Pons (tissue), 1 donor: Measurements from ENCODE around the gene WDR48.

Experiments used
- DNase-seq: peaks from one replicate; pipeline ENCODE4 v3.0.0-alpha.2; 2016; ENCODE audit warnings: low spot score

The WDR48 gene

DNA sequence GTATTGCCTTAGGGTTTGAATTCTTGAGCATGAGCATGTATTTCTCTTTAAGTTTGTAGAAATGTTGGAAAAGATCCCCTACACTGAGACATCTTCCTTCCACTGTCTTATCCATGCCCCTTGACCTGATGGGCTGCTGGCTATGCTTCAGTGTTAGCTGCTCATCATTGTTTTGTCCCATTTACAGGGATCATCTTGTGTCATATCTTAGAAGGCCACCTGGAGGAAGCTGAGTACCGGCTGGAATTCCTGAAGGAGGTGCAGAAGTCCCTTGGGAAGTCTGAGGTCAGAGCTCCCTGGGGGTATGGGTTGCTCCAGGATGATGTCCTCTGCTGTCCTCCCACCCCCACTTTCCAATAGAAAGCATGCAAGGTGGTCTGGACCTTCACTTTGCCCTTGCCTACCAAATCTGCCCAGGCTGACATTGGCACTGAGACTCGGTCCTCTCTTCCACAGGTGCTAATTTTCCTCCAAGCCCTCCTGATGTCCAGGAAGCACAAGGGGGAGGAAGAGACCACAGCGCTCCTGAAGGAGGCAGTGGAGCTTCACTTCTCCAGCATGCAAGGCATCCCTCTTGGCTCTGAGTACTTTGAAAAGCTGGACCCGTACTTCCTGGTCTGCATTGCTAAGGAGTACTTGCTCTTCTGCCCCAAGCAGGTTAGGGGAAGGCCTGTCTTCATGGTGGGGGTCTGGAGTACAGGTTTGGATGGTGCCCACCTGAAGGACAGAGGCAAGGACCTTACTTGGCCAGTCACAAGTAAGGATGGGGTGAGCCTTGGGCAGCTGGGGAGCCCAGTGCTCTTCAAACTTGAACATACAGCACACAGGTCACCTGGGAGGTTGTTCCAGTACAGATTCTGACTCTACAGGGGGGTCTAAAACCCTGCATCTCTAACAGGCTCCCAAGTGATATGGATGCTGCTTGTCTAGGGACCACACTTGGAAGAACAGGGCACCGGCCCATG, 73.3 kb downstream of the WDR48 start:
- DNase-seq = no peak

DNA sequence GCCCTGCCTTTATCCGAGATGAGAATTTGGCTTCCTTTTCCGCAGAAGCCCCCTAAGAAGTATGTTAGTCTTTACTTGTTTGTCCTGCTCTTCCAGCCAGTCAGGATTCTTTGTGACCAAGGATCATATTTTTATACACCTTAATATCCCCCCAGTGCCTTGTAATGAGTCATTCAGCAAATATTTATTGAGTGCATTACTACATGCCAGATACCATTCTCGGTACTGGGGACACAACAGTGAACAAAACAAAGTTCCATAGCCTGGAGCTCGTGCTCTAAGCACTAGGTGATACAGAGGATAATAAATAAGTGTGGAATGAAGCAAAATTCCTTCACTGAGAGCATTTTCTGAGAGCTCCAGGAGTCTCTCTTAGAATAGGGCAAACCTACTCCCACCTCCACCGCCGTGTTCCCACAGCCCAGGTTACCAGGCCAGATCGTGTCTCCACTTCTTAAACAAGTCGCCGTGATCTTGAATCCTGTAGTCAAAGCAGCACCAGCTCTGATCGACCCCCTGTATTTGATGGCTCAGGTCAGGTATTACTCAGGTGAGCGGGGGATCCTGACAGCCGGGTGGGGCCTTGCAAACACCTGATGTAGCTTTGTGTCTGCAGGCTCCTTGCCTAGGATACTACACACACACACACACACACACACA, 74.2 kb downstream of the WDR48 start:
- DNase-seq = no peak

DNA sequence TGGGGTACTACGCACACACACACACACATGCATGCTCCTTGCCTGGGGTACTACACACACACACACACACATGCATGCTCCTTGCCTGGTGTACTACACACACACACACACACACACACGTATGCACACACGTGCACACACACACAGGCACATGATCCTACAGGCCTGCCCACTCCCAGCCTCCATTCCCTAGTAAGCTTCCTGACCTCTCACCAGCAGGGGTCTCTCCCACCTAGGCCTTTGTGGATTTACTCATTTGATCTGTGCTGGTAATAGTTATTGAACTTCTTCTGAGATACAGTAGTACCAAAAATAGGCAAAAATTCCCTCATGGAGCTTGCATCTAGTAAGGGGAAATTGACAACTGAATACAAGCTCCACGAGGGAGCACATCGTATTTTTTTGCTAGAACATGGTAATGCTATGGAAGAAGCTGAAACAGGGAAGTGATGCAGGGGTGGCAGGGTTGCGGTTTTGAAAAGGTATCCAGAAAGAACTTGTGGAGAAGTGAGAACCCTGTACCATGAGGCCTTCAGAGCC, 74.8 kb downstream of the WDR48 start:
- peak; percentile 67 for DNase-seq

DNA sequence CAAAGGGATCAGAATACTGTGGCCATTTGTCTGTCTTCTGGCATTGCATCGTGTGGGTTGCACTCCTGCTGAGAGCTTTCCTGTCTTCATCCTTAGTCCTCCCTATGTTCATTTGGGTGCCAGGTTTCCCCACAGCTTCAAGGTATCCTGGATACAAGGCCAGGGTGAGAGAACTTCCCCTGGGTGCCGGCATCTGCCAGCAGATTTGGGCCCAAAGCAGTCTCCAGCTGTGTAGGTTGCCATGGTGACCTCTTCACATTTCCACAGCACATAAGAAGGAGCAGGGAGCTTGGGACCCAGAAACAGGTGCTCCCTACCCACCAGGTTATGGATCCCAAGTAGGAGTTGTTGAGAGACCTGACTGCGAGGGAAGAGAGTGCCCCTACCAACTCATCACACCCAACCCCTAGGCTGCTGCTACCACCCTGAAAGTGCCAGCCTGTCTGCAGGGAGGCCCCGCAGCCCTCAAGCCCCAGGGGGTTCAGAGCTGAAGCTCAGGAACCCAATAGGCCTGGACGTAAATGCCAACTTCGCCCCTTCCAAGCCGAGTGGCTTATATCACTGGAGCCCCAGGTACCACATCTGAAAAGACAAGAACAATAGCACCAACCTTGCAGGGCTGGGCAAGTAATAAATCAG, 75.6 kb downstream of the WDR48 start:
- no peak for DNase-seq

DNA sequence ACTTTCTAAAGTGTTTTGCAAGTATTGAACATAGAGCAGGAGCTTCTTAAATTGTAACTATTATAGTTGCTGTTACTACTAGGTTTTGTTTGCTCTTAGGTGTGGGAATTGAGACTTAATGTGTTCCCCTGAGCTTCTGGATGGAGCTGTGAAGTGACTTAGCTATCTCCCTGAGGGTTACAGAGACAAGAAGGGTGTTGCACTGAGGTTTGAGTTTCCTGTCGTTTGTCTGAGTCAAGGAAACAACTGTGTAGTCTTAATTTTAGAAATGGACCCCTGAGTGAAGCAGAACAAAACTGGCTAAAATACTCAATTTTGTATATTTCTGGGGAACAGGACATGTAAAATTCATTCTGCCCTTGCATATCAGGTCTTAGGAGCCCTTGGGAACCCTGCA, 76.1 kb downstream of the WDR48 start:
- DNase-seq = no peak

DNA sequence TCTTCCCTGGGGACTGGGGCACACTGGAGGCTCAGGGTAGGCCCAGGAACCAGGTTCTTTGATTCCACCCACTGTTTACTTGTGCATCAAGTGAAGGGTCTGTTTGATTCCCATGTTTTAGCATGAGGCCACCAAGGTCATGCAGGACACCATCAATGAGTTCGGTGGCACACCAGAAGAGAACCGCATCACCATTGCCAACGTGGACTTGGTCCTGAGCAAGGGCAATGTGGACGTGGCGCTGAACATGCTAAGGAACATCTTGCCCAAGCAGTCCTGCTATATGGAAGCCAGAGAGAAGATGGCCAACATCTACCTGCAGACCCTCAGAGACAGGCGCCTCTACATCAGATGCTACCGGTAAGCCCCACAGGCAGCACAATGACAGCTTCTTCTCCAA, 77.1 kb downstream of the WDR48 start:
- no peak for DNase-seq

DNA sequence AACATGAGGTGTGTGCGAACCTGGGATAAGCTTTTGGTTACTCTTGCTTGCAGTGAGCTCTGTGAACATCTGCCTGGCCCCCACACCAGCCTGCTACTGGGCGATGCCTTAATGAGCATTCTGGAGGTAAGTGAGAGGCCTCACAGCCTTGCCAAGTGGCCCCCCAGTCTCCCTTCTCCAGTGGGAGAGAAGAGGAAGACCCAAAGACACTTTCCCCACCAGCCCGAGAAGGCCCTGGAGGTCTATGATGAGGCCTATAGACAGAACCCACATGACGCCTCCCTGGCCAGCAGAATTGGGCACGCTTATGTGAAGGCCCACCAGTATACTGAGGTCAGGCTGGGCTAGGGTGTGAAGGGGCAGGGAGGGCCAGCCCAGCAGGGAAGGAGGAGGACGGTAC, 78.2 kb downstream of the WDR48 start:
- no peak for DNase-seq

DNA sequence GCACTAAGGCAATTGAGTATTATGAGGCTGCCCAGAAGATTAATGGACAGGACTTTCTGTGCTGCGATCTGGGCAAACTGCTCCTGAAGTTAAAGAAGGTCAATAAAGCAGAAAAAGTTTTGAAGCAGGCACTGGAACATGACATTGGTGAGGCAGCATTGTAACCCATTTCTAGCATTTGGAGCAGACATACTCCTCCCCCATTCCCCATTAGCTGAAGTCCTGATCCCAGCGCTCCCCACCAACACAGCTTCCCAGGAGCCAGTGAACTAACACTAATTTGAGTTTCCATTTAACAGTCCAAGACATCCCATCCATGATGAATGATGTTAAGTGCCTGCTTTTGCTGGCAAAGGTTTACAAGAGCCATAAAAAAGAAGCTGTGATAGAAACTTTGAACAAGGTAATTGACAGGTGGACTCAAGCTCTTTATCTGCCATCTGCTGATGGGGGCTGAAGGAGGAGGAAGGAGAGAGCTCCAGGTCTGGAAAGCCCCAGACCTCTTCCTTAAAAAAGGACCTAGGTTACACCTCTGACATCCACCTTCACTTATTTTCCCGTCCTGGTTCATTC, 79.0 kb downstream of the WDR48 start:
- DNase-seq = no peak

DNA sequence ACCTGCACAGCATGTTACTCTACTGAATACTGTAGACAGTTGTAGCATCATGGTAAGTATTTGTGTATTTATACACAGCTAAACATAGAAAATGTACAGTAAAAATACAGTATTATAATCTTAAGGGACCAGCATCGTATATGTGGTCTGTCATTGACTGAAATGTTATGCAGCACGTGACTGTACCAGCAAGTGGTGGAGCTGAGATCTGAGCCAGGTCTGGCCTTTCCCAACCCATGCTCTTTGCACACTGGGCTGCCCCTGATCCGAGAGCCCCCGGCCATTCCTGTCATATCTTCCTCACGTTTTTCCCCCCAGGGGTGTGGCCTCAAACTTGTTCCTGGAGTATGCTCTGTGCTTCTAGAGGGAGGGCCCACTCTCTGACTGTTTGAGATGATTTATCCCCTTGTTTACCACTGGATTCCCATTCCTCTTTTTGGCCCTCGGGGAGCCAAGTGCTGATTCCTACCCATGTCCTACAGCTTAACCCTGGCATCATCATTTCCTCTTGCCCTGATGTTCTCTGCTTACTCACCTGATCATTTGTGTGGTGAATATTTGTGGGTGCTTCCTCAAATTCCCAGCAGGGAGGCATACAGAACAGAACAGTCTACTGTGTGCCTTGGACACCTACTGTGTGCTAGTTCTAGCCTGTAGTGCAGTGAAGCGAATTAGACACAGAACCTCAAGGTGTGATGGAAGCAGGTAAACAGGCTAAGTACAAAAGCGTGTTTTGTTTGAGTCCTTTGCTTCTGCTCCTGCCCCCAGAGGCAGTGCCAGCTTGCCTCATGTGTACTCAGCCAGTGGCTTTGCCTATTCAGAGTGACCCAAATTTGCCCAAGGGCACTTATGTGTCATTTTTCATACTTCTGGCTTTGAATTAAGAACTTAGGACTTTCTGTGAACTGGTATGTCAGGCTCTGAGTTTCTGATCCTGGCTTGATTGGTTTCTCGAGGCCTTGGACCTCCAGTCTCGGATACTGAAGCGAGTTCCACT, 80.6 kb downstream of the WDR48 start:
- DNase-seq = no peak

DNA sequence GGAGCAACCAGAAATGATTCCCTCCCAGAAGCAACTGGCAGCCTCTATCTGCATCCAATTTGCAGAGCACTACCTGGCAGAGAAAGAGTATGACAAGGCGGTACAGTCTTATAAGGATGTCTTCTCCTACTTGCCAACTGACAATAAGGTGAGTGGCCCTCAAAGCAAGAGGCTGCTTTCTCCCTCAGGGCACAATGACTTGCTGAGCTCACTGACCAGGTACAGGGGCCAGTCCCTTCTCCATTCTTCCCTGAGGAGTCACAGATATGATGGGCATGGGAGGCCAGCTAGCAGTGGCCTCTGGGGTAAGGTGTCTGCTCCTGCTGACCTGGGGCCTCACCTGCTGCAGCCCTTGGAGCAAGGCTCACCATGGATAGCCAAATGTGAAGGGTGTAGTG, 81.3 kb downstream of the WDR48 start:
- DNase-seq = no peak

DNA sequence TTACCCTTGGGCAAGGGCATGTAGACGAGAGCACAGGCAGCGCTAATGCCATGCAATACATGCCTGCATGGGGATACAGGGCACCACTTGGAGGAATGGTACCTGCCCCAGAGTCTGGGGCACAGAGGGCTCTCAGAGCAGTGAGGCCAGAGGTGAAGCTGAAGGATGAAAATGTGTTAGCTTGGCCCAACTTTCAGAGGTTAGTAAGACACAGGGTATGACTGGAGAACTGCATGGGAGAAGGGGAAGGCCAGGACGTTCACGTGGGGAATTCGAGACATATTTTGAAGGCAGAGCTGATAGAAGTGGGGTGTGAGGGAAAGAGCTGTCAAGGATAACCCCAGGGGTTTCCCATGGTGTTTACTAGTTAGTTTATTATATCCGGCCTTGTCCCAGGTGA, 82.0 kb downstream of the WDR48 start:
- DNase-seq = no peak

DNA sequence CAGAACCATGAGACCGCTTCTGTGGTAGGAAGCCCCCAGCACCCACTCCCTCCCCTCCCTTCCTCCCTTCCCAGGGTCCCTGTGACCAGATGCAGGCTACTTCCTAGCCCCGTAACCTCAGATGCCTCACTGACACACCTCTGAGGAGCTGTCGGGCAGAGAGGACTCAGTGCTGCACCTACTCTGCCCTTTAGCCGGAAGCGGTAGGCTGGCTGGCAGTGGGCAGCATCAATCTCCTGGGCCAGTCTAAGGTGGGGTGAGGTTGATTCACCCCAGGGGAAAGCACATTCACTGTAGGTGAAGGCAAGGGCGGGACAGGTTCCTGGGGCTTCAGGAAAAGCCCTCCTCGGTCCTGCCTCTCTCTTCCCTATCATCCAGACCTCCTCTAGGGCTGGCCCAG, 82.5 kb downstream of the WDR48 start:
- DNase-seq = no peak

DNA sequence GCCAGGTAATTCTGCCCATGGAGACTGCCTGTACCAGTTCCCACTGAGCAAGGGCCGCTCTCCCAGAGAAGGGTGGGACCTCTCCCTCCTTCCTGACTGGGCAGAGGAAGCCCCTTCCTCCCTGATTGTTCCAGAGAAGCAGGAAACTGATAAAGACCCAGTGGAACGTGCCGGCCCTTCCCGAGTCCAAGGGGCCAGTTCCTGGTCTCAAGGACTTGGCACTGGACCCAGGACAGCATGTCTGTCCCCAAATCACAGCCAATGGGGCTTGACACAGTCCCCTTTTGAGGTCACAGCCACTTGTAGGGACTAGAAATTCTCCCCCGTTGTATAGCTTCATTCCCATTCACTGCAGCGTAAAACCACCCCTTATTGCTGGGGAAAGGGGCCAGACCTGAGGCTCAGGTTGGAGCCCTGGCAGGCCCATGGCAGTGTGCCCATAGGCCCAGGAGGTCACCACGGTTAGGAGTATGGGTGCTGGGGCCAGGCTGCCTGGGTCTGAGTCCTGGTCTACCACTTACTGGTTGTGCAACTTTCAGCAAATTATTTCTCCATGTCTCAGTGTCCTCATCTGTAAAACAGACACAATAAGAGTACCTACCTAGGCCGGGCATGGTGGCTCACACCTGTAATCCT, 83.5 kb downstream of the WDR48 start:
- no peak for DNase-seq

DNA sequence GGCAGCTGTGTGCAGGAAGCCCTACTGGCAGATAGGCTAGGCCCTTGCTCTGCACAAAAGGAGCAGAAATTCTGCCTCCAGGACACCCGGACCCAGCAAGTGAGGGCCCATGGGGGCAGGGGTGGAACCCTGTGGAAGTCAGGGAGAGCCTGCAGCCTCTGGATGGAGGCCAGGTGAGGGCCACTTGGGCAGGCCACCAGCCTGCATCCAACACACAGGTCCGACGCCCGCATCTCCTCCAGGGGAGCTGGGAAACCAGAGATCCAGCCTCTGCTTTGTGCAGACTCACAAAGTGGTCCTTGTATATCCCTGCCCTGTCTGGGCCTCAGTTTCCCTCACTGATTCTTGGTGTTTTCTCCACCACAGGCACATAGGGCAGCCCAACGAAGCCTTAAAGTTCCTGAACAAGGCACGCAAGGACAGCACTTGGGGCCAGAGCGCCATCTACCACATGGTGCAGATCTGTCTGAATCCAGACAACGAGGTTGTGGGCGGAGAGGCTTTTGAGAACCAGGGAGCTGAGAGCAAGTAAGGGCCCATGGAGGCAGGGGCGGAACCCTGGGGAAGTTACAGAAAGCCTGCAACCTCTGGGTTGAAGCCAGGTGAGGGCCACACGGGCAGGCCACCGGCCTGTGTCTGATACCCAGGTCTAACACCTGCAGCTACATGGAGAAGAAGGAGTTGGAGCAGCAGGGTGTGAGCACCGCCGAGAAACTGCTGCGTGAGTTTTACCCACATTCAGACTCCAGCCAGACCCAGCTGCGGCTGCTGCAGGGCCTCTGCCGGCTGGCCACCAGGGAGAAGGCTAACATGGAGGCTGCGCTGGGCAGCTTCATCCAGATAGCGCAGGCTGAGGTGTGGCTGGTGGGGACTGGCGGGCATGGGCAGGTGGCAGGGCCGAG, 85.0 kb downstream of the WDR48 start:
- no peak for DNase-seq

DNA sequence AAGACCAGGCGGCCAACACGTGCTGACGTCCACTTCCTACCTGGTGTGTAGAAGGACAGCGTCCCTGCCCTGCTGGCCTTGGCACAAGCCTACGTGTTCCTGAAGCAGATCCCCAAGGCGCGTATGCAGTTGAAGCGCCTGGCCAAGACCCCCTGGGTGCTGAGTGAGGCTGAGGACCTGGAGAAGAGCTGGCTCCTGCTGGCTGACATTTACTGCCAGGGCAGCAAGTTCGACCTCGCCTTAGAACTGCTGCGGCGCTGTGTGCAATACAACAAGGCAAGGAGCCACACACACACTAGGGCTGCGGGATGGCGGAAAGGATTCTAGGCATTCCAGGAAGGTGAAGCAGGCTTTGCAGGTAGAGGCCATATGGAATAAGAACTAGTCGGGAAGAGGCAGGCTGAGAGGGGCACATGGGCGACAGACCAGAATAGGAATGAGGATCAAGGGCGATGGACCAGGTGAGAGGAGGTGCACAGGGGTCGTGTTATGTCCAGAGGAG, 85.7 kb downstream of the WDR48 start:
- no peak for DNase-seq

DNA sequence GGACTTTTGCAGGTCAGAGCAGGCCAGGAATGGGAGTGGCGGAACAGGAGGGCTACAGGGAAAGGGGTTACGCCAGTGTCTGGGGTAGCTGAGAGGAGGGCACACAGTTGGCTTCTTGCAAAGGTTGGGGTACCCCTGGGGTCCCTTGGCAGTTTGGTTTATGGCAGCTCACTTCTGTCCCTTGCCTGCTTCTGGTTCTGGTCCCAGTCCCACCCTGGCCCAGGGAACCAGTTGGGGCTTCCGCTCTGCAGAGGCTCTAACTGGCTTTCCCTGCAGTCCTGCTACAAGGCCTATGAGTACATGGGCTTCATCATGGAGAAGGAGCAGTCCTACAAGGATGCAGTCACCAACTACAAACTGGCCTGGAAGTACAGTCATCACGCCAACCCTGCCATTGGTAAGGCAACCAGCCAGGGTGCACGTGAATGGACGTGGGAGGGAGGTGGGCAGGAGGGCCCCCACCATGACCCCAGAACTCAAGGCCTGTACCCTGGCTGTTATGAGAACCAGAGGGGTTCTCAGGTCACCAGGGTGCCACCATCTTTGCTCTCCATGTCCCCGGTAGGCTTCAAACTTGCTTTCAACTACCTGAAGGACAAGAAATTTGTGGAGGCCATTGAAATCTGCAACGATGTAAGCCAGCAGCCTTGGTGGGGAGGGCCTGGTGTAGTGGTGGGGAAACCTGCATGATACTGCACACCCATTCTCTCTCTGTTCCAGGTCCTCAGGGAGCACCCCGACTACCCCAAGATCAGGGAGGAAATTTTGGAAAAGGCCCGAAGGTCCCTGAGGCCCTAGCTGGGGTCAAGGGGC, 86.4 kb downstream of the WDR48 start:
- no peak for DNase-seq

DNA sequence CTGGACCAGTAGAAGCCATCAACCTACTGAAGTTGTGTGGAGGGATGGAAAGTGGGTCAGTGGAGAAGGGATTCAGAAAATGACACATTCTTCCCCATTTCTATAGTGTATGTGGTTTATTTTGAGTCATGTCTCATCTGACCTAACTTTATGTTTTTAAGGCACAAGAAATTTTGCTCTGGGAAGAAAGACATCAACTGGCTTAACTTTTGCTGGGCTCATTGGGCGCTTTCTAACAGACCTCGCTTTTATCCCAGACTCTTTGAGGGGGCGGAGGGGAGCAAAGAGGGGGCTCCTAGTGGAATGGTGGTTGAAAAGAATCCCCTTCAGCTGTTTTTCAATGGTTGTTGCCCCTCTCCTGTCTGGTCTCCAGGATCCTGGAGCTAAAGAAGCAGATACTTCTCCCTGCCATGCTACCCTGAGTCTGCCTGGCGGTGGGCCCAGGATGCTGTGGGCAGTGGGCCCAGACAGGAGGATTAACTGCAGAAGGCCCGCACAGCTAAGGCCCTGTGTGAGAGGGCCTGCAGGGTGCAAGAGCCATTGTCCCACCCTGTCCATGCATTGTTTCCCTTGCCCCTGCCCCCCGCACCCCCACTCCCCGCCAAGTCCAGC, 87.1 kb downstream of the WDR48 start:
- no peak for DNase-seq

DNA sequence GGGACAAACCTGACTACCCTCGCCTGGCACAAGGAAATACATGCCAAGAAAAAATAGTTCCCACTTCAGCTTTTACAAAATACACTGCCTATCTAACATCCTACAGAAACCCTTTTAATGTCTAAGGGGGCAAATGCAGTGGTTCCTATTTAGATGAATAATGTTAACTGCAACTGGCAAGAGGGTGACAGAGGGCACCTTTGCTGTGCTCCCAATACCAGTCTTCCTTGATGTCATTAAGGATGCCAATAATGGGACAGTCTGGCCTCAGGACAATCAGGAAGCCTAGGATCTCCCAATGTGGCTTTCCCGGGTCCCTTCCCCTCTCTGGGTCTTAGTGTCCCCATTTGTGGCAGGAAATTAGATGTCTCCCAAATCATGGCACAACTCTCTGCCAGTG, 87.6 kb downstream of the WDR48 start:
- no peak for DNase-seq
